GM19193 (cell line): ENCODE data around the gene FRMD3.

Source experiments
- POLR2A ChIP-seq: IDR thresholded peaks from 4 replicates; pipeline ENCODE4 v1.6.1; 2011; ENCODE audit not compliant: insufficient read depth, insufficient read length; ENCODE audit errors: extremely low read depth

The FRMD3 gene

GRCh38 chr9:83537331-83538171 lies 650 bp downstream of the FRMD3 start:
- no peak for TF ChIP-seq POLR2A

- no peak for TF ChIP-seq POLR2A
Measured at GRCh38 chr9:83536332-83536731, 1.9 kb downstream of the FRMD3 start.

- TF ChIP-seq POLR2A, result no peak
Measured at GRCh38 chr9:83535736-83536135, 2.5 kb downstream of the FRMD3 start.

GRCh38 chr9:83533296-83533695 lies 4.9 kb downstream of the FRMD3 start:
- TF ChIP-seq POLR2A, result no peak

- TF ChIP-seq POLR2A, result no peak
Measured at GRCh38 chr9:83526901-83527300, 11.3 kb downstream of the FRMD3 start.

GRCh38 chr9:83526211-83526610 lies 12.0 kb downstream of the FRMD3 start:
- no peak for TF ChIP-seq POLR2A

GRCh38 chr9:83523684-83524083 lies 14.5 kb downstream of the FRMD3 start:
- no peak for TF ChIP-seq POLR2A

- TF ChIP-seq POLR2A, result no peak
Measured at GRCh38 chr9:83521411-83521810, 16.8 kb downstream of the FRMD3 start.

- no peak for TF ChIP-seq POLR2A
Measured at GRCh38 chr9:83521011-83521410, 17.2 kb downstream of the FRMD3 start.

GRCh38 chr9:83520292-83520691 lies 17.9 kb downstream of the FRMD3 start:
- no peak for TF ChIP-seq POLR2A

GRCh38 chr9:83514767-83515166 lies 23.4 kb downstream of the FRMD3 start:
- no peak for TF ChIP-seq POLR2A

- TF ChIP-seq POLR2A, result no peak
Measured at GRCh38 chr9:83512621-83513020, 25.6 kb downstream of the FRMD3 start.

GRCh38 chr9:83511051-83511450 lies 27.1 kb downstream of the FRMD3 start:
- no peak for TF ChIP-seq POLR2A

- TF ChIP-seq POLR2A, result no peak
Measured at GRCh38 chr9:83509402-83509801, 28.8 kb downstream of the FRMD3 start.

- no peak for TF ChIP-seq POLR2A
Measured at GRCh38 chr9:83508067-83508466, 30.1 kb downstream of the FRMD3 start.

GRCh38 chr9:83505282-83505681 lies 32.9 kb downstream of the FRMD3 start:
- TF ChIP-seq POLR2A, result no peak

- no peak for TF ChIP-seq POLR2A
Measured at GRCh38 chr9:83503866-83504265, 34.3 kb downstream of the FRMD3 start.

- no peak for TF ChIP-seq POLR2A
Measured at GRCh38 chr9:83501565-83501964, 36.6 kb downstream of the FRMD3 start.

GRCh38 chr9:83497441-83497840 lies 40.8 kb downstream of the FRMD3 start:
- TF ChIP-seq POLR2A, result no peak
